Neural progenitor cell (in vitro differentiated cells): ENCODE results near the gene PLIN4. TPM values are rescaled to one million over a fixed set of nuclear protein-coding genes. Genes with fewer than 3 reads are reported as not detected.

ENCODE experiments used
- DNase-seq: peaks from one replicate; pipeline ENCODE4 v3.0.0-alpha.2; 2016; ENCODE audit warnings: low spot score
- H2AFZ ChIP-seq: fragments of 200-600 bp; sonication (generic); replicated peaks from 2 replicates; pipeline ENCODE4 v1.6.1; 2016; ENCODE audit warnings: antibody characterized with exemption
- H3F3A ChIP-seq: fragments of 200-600 bp; sonication (generic); 2 replicates; pipeline ENCODE4 v1.6.1; 2016; ENCODE audit warnings: antibody characterized with exemption, low read depth
- H3K27ac ChIP-seq: fragments of 200-600 bp; sonication (generic); 2 replicates; pipeline ENCODE4 v1.5.1; 2016; ENCODE audit warnings: mild to moderate bottlenecking
- H3K27me3 ChIP-seq: fragments of 200-600 bp; sonication (generic); 2 replicates; pipeline ENCODE4 v1.6.1; 2016; ENCODE audit warnings: mild to moderate bottlenecking, moderate library complexity
- H3K36me3 ChIP-seq: fragments of 200-600 bp; sonication (generic); 2 replicates; pipeline ENCODE4 v1.5.1; 2016
- H3K4me1 ChIP-seq: fragments of 200-600 bp; sonication (generic); 2 replicates; pipeline ENCODE4 v1.6.1; 2016; ENCODE audit warnings: mixed run types
- H3K4me2 ChIP-seq: fragments of 200-600 bp; sonication (generic); 2 replicates; pipeline ENCODE4 v1.6.1; 2016
- H3K4me3 ChIP-seq: fragments of 200-600 bp; sonication (generic); 2 replicates; pipeline ENCODE4 v1.5.1; 2016
- H3K79me2 ChIP-seq: fragments of 200-600 bp; sonication (generic); 2 replicates; pipeline ENCODE4 v1.6.1; 2016; ENCODE audit warnings: low read depth
- H3K9ac ChIP-seq: fragments of 200-600 bp; sonication (generic); 2 replicates; pipeline ENCODE4 v1.6.1; 2016
- H3K9me3 ChIP-seq: fragments of 200-600 bp; sonication (generic); 2 replicates; pipeline ENCODE4 v1.5.1; 2016; ENCODE audit warnings: low read depth
- H4K20me1 ChIP-seq: fragments of 200-600 bp; sonication (generic); 2 replicates; pipeline ENCODE4 v1.6.1; 2016; ENCODE audit warnings: low read depth
- H3K27ac Mint-ChIP-seq: 3 replicates; pipeline ENCODE4 v1.8.0; 2021; ENCODE audit warnings: mixed read lengths
- H3K27me3 Mint-ChIP-seq: 2 replicates; pipeline ENCODE4 v1.8.0; 2022; ENCODE audit warnings: low read depth, mild to moderate bottlenecking, inconsistent platforms, moderate library complexity, mixed read lengths; ENCODE audit not compliant: insufficient read depth
- H3K36me3 Mint-ChIP-seq: 3 replicates; pipeline ENCODE4 v1.8.0; 2021; ENCODE audit warnings: mixed read lengths
- H3K4me1 Mint-ChIP-seq: 3 replicates; pipeline ENCODE4 v1.8.0; 2021; ENCODE audit warnings: mixed read lengths
- H3K4me3 Mint-ChIP-seq: 3 replicates; pipeline ENCODE4 v1.8.0; 2021; ENCODE audit warnings: mild to moderate bottlenecking, moderate library complexity, mixed read lengths
- H3K9me3 Mint-ChIP-seq: 3 replicates; pipeline ENCODE4 v1.8.0; 2020; ENCODE audit warnings: mixed read lengths
- EZH2 ChIP-seq: fragments of 200-600 bp; sonication (generic); IDR thresholded peaks from 2 replicates; pipeline ENCODE4 v1.6.1; 2017; ENCODE audit warnings: antibody characterized with exemption, mild to moderate bottlenecking, moderate library complexity
- EZH2phosphoT487 ChIP-seq: fragments of 200-600 bp; sonication (generic); IDR thresholded peaks from 2 replicates; pipeline ENCODE4 v1.6.1; 2017; ENCODE audit warnings: antibody characterized with exemption
- total RNA-seq: library from RNA; depleted of rRNA; stranded (reverse); fragments of >200 nt; gene quantifications from 2 replicates; pipeline ENCODE4 v1.2.3, GENCODE V29; 2015; ENCODE audit warnings: low replicate concordance
- TF ChIP-seq, protein P1 (sequence below): fragments of 200-600 bp; sonication (generic); IDR thresholded peaks from 2 replicates; pipeline ENCODE4 v1.5.1; 2017; ENCODE audit warnings: antibody characterized with exemption, mild to moderate bottlenecking

PLIN4 gene
- total RNA-seq, 1 donor from 2014 or later = not detected

DNA sequence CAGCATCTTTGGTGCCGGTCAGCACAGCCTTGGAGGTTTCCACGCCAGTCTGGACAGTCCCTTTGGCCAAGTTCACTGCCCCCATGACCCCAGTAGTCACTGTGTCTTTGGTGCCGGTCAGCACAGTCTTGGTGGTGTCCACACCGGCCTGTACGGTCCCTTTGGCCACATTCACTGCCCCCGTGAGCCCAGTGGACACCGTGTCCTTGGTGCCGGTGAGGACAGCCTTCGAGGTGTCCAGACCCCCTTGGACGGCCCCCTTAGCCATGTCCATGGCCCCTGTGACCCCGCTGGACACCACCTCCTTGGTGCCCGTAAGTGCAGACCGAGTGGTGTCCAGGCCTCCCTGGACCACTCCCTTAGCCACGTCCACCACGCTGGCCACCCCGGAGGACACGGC is 5.0 kb downstream of the PLIN4 start:
- Histone ChIP-seq H2AFZ (no peak overlapping the region), H3F3A (no peaks in the 10 kb centered on the region), H3K4me2 (no peak overlapping the region), H3K4me1 (peaks cover 6% of the 10 kb centered on the region), H3K9me3 (no peaks in the 10 kb centered on the region), H3K36me3 (no peaks in the 10 kb centered on the region), H4K20me1 (no peaks in the 10 kb centered on the region), H3K79me2 (no peaks in the 10 kb centered on the region), H3K27me3 (peaks cover 26% of the 10 kb centered on the region), H3K27ac (no peak overlapping the region), H3K4me3 (no peak overlapping the region), H3K9ac (no peak overlapping the region)
- Mint-ChIP-seq H3K27me3 (peaks cover 12% of the 10 kb centered on the region), H3K9me3 (no peaks in the 10 kb centered on the region), H3K4me3 (no peak overlapping the region), H3K4me1 (no peaks in the 10 kb centered on the region), H3K36me3 (no peaks in the 10 kb centered on the region), H3K27ac (no peak overlapping the region)
- TF ChIP-seq EZH2 (no peak), EZH2phosphoT487 (no peak)
- TF ChIP-seq, protein P1, sequence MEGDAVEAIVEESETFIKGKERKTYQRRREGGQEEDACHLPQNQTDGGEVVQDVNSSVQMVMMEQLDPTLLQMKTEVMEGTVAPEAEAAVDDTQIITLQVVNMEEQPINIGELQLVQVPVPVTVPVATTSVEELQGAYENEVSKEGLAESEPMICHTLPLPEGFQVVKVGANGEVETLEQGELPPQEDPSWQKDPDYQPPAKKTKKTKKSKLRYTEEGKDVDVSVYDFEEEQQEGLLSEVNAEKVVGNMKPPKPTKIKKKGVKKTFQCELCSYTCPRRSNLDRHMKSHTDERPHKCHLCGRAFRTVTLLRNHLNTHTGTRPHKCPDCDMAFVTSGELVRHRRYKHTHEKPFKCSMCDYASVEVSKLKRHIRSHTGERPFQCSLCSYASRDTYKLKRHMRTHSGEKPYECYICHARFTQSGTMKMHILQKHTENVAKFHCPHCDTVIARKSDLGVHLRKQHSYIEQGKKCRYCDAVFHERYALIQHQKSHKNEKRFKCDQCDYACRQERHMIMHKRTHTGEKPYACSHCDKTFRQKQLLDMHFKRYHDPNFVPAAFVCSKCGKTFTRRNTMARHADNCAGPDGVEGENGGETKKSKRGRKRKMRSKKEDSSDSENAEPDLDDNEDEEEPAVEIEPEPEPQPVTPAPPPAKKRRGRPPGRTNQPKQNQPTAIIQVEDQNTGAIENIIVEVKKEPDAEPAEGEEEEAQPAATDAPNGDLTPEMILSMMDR = no peak
- DNase-seq = no peak

DNA sequence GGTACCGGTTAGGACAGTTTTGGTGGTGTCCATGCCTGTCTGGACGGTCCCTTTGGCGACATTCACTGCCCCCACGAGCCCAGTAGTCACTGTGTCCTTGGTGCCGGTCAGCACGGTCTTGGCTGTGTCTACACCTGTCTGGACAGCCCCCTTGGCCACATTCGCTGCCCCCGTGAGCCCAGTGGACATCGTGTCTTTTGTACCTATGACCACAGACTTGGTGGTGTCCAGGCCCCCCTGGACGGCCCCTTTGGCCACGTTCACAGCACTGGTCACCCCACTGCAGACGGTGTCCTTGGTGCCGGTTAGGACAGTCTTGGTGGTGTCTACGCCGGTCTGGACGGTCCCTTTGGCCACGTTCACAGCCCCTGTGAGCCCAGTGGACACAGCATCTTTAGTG is 6.2 kb downstream of the PLIN4 start:
- H3K4me3 ChIP-seq = no peak overlapping the region
- H3K27ac ChIP-seq = no peak overlapping the region
- H3K36me3 Mint-ChIP-seq = no peaks in the 10 kb centered on the region
- no peaks in the 10 kb centered on the region for H3K9me3 Mint-ChIP-seq
- no peaks in the 10 kb centered on the region for H4K20me1 ChIP-seq
- no peaks in the 10 kb centered on the region for H3F3A ChIP-seq
- TF ChIP-seq, protein P1 = no peak
- TF ChIP-seq EZH2phosphoT487 (no peak), EZH2 (no peak)
- no peak overlapping the region for H2AFZ ChIP-seq
- no peaks in the 10 kb centered on the region for H3K36me3 ChIP-seq
- DNase-seq = no peak
- no peak overlapping the region for H3K9ac ChIP-seq
- H3K27me3 Mint-ChIP-seq = peaks cover 13% of the 10 kb centered on the region
- no peak overlapping the region for H3K27ac Mint-ChIP-seq
- no peaks in the 10 kb centered on the region for H3K79me2 ChIP-seq
- peaks cover 6% of the 10 kb centered on the region for H3K4me1 ChIP-seq
- H3K9me3 ChIP-seq = no peaks in the 10 kb centered on the region
- H3K27me3 ChIP-seq = peaks cover 26% of the 10 kb centered on the region
- H3K4me3 Mint-ChIP-seq = no peak overlapping the region
- H3K4me1 Mint-ChIP-seq = no peaks in the 10 kb centered on the region
- no peak overlapping the region for H3K4me2 ChIP-seq

DNA sequence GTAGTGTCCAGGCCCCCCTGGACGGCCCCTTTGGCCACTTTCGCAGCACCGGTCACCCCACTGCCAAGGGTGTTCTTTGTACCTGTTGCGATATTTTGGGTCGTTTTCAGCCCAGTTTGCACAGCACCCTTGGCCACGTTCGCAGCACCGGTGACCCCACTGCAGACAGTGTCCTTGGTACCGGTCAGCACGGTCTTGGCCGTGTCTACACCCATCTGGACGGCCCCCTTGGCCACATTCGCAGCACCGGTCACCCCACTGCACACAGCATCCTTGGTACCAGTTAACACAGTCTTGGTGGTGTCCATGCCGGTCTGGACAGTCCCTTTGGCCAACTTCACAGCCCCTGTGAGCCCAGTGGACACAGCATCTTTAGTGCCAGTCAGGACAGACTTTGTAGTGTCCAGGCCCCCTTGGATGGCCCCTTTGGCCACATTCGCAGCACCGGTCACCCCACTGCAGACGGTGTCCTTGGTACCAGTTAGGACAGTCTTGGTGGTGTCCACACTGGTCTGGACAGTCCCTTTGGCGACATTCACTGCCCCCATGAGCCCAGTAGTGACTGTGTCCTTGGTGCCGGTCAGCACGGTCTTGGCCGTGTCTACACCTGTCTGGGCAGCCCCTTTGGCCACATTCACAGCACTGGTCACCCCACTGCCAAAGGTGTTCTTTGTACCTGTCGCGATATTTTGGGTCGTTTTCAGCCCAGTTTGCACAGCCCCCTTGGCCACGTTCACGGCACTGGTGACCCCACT is 6.8 kb downstream of the PLIN4 start:
- Histone ChIP-seq H3K27ac (no peak overlapping the region), H3K27me3 (peaks cover 26% of the 10 kb centered on the region), H3K9ac (no peak overlapping the region), H4K20me1 (no peaks in the 10 kb centered on the region), H3K79me2 (no peaks in the 10 kb centered on the region), H2AFZ (no peak overlapping the region), H3K4me2 (no peak overlapping the region), H3F3A (no peaks in the 10 kb centered on the region), H3K4me3 (no peak overlapping the region), H3K9me3 (no peaks in the 10 kb centered on the region), H3K4me1 (peaks cover 1% of the 10 kb centered on the region), H3K36me3 (no peaks in the 10 kb centered on the region)
- no peak overlapping the region for H3K4me3 Mint-ChIP-seq
- H3K4me1 Mint-ChIP-seq = no peaks in the 10 kb centered on the region
- no peaks in the 10 kb centered on the region for H3K9me3 Mint-ChIP-seq
- TF ChIP-seq, protein P1 = no peak
- no peak for TF ChIP-seq EZH2phosphoT487
- TF ChIP-seq EZH2 = no peak
- no peaks in the 10 kb centered on the region for H3K36me3 Mint-ChIP-seq
- H3K27me3 Mint-ChIP-seq = peaks cover 13% of the 10 kb centered on the region
- DNase-seq = no peak
- no peak overlapping the region for H3K27ac Mint-ChIP-seq
